ENCODE data around the gene ANKS4B.

The ANKS4B gene

DNA sequence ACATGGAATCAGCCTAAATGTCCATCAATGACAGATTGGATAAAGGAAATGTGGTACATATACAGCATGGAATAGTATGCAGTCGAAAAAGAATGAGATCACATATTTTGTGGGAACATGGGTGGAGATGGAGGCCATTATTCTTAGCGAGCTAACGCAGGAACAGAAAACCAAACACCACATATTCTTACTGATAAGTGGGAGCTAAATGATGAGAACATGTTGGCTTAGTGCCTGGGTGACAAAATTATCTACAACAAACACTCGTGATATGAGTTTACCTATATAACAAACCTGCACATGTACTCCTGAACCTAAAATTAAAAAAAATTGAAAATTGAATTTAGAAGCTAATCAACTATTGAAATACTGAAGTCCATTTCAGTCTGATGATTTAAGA lies 6.1 kb downstream of the ANKS4B start:
- ATAC-seq: no peak
- TF ChIP-seq OSR1 (CRISPR knock-in tag; IDR thresholded peaks at IDR 0.05) (no peak), CSDC2 (CRISPR knock-in tag; IDR thresholded peaks at IDR 0.05) (no peak), ARNTL (CRISPR knock-in tag; IDR thresholded peaks at IDR 0.05; ENCODE audit: borderline replicate concordance, low read depth) (no peak), ZNF565 (CRISPR knock-in tag; conservative IDR thresholded peaks at IDR 0.05; ENCODE audit: low read depth) (no peak), GLIS3 (CRISPR knock-in tag; IDR thresholded peaks at IDR 0.05) (no peak), RARB (CRISPR knock-in tag; IDR thresholded peaks at IDR 0.05) (no peak), ZFP3 (CRISPR knock-in tag; IDR thresholded peaks at IDR 0.05) (no peak), TCF4 (CRISPR knock-in tag; IDR thresholded peaks at IDR 0.05; ENCODE audit: borderline replicate concordance) (no peak), ZC3H10 (CRISPR knock-in tag; IDR thresholded peaks at IDR 0.05) (no peak), BACH2 (CRISPR knock-in tag; IDR thresholded peaks at IDR 0.05; ENCODE audit: borderline replicate concordance) (no peak), ISL1 (CRISPR knock-in tag; IDR thresholded peaks at IDR 0.05) (no peak), PPARA (CRISPR knock-in tag; IDR thresholded peaks at IDR 0.05; ENCODE audit: borderline replicate concordance) (no peak), ZNF8 (CRISPR knock-in tag; IDR thresholded peaks at IDR 0.05) (no peak)
- TF ChIP-seq, protein P1, sequence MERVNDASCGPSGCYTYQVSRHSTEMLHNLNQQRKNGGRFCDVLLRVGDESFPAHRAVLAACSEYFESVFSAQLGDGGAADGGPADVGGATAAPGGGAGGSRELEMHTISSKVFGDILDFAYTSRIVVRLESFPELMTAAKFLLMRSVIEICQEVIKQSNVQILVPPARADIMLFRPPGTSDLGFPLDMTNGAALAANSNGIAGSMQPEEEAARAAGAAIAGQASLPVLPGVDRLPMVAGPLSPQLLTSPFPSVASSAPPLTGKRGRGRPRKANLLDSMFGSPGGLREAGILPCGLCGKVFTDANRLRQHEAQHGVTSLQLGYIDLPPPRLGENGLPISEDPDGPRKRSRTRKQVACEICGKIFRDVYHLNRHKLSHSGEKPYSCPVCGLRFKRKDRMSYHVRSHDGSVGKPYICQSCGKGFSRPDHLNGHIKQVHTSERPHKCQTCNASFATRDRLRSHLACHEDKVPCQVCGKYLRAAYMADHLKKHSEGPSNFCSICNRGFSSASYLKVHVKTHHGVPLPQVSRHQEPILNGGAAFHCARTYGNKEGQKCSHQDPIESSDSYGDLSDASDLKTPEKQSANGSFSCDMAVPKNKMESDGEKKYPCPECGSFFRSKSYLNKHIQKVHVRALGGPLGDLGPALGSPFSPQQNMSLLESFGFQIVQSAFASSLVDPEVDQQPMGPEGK (CRISPR knock-in tag; IDR thresholded peaks at IDR 0.05; ENCODE audit: borderline replicate concordance): no peak
- TF ChIP-seq, protein P2, sequence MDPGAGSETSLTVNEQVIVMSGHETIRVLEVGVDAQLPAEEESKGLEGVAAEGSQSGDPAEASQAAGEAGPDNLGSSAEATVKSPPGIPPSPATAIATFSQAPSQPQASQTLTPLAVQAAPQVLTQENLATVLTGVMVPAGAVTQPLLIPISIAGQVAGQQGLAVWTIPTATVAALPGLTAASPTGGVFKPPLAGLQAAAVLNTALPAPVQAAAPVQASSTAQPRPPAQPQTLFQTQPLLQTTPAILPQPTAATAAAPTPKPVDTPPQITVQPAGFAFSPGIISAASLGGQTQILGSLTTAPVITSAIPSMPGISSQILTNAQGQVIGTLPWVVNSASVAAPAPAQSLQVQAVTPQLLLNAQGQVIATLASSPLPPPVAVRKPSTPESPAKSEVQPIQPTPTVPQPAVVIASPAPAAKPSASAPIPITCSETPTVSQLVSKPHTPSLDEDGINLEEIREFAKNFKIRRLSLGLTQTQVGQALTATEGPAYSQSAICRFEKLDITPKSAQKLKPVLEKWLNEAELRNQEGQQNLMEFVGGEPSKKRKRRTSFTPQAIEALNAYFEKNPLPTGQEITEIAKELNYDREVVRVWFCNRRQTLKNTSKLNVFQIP (CRISPR knock-in tag; IDR thresholded peaks at IDR 0.05; ENCODE audit: borderline replicate concordance, low read depth): no peak
- TF ChIP-seq, protein P3, sequence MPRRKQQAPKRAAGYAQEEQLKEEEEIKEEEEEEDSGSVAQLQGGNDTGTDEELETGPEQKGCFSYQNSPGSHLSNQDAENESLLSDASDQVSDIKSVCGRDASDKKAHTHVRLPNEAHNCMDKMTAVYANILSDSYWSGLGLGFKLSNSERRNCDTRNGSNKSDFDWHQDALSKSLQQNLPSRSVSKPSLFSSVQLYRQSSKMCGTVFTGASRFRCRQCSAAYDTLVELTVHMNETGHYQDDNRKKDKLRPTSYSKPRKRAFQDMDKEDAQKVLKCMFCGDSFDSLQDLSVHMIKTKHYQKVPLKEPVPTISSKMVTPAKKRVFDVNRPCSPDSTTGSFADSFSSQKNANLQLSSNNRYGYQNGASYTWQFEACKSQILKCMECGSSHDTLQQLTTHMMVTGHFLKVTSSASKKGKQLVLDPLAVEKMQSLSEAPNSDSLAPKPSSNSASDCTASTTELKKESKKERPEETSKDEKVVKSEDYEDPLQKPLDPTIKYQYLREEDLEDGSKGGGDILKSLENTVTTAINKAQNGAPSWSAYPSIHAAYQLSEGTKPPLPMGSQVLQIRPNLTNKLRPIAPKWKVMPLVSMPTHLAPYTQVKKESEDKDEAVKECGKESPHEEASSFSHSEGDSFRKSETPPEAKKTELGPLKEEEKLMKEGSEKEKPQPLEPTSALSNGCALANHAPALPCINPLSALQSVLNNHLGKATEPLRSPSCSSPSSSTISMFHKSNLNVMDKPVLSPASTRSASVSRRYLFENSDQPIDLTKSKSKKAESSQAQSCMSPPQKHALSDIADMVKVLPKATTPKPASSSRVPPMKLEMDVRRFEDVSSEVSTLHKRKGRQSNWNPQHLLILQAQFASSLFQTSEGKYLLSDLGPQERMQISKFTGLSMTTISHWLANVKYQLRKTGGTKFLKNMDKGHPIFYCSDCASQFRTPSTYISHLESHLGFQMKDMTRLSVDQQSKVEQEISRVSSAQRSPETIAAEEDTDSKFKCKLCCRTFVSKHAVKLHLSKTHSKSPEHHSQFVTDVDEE (CRISPR knock-in tag; IDR thresholded peaks at IDR 0.05): no peak

DNA sequence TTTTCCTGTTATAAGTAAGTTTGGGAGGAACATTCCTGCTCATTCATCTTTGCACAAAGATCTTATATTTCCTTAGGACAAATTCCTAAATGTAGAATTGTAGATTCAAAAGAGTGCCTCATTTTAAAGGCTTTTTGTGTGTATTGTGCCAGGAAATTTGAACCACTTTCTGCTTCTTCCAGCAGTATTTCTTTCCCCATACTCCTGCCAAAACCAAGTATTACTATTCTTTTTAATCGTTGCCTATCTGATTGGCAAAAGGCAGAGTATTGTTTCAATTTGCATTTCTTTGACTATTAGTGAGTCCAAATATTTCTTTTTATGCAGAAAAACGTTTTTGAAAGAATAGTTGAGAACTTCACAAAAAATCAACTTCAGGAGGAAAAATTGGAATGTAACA lies 9.3 kb downstream of the ANKS4B start:
- TF ChIP-seq ESRRG (CRISPR knock-in tag; IDR thresholded peaks at IDR 0.05) (no peak), CSDC2 (CRISPR knock-in tag; IDR thresholded peaks at IDR 0.05) (no peak), BACH2 (CRISPR knock-in tag; IDR thresholded peaks at IDR 0.05; ENCODE audit: borderline replicate concordance) (no peak), ISL1 (CRISPR knock-in tag; IDR thresholded peaks at IDR 0.05) (no peak), OSR1 (CRISPR knock-in tag; IDR thresholded peaks at IDR 0.05) (no peak), ZNF8 (CRISPR knock-in tag; IDR thresholded peaks at IDR 0.05) (no peak), ZC3H10 (CRISPR knock-in tag; IDR thresholded peaks at IDR 0.05) (no peak), RARB (CRISPR knock-in tag; IDR thresholded peaks at IDR 0.05) (no peak), SNAI2 (CRISPR knock-in tag; IDR thresholded peaks at IDR 0.05) (no peak), PPARA (CRISPR knock-in tag; IDR thresholded peaks at IDR 0.05; ENCODE audit: borderline replicate concordance) (no peak), ZNF565 (CRISPR knock-in tag; conservative IDR thresholded peaks at IDR 0.05; ENCODE audit: low read depth) (no peak), ARNTL (CRISPR knock-in tag; IDR thresholded peaks at IDR 0.05; ENCODE audit: borderline replicate concordance, low read depth) (no peak)
- TF ChIP-seq, protein P2 (CRISPR knock-in tag; IDR thresholded peaks at IDR 0.05; ENCODE audit: borderline replicate concordance, low read depth): no peak
- TF ChIP-seq, protein P3 (CRISPR knock-in tag; IDR thresholded peaks at IDR 0.05): no peak
- TF ChIP-seq, protein P4, sequence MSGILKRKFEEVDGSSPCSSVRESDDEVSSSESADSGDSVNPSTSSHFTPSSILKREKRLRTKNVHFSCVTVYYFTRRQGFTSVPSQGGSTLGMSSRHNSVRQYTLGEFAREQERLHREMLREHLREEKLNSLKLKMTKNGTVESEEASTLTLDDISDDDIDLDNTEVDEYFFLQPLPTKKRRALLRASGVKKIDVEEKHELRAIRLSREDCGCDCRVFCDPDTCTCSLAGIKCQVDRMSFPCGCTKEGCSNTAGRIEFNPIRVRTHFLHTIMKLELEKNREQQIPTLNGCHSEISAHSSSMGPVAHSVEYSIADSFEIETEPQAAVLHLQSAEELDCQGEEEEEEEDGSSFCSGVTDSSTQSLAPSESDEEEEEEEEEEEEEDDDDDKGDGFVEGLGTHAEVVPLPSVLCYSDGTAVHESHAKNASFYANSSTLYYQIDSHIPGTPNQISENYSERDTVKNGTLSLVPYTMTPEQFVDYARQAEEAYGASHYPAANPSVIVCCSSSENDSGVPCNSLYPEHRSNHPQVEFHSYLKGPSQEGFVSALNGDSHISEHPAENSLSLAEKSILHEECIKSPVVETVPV (CRISPR knock-in tag; IDR thresholded peaks at IDR 0.05): no peak
- no peak for ATAC-seq

Measured in SK-N-SH treated with all-trans-retinoic acid at 6 μM for 48 hours (cell line).